Prostate gland (tissue), 2 donors: Measurements from ENCODE around the gene HSDL2.

Experiments
- CTCF ChIP-seq, 4 experiments: fragments of 200-600 bp in 2 of 4; fragments of 450-650 bp in 2 of 4; sonication (generic) in 2 of 4; IDR thresholded peaks; 1 replicate in 3 of 4; 2 replicates in 1 of 4; pipeline ENCODE4 v1.5.1; 2016 to 2019; ENCODE audit warnings: antibody characterized with exemption in 4 of 4, mild to moderate bottlenecking in 2 of 4, moderate library complexity in 2 of 4
- POLR2A ChIP-seq: fragments of 450-650 bp; IDR thresholded peaks from one replicate; pipeline ENCODE4 v1.6.1; 2016; ENCODE audit warnings: antibody characterized with exemption, mild to moderate bottlenecking

GRCh38 chr9:112443200-112443599, 63.3 kb downstream of the HSDL2 start:
- TF ChIP-seq CTCF (IDR thresholded peaks at IDR 0.05) (peak in 3 of 4 experiments; percentile 21 to 47 (median 46)), POLR2A (no peak)
